Aorta (tissue), 5 donors: ENCODE measurements around the gene TMEM151B. TPM values are rescaled to one million over a fixed set of nuclear protein-coding genes. Genes with fewer than 3 reads are reported as not detected.

Source experiments
- ATAC-seq: fragments of 200-7000 bp; cut with Tn5 transposase; one replicate; pipeline ENCODE4 v1.9.1; 2022; ENCODE audit warnings: moderate library complexity; ENCODE audit not compliant: low FRiP score
- DNase-seq, 2 donors: peaks; one replicate each; pipeline ENCODE4 v3.0.0-alpha.2; 2020
- H3K27ac ChIP-seq, 2 donors: one replicate each; pipeline ENCODE4 v1.5.1; 2013; ENCODE audit warnings: low read length in 2 of 2, mild to moderate bottlenecking in 2 of 2, moderate library complexity in 2 of 2, control low read depth in 1 of 2, inconsistent platforms in 1 of 2, low read depth in 1 of 2
- H3K27me3 ChIP-seq, 2 donors: one replicate each; pipeline ENCODE4 v1.6.1; 2013; ENCODE audit warnings: control low read depth in 1 of 2, low read length in 1 of 2, mild to moderate bottlenecking in 1 of 2, moderate library complexity in 1 of 2; ENCODE audit not compliant: insufficient read depth in 2 of 2, control insufficient read depth in 1 of 2
- H3K36me3 ChIP-seq, 2 donors: one replicate each; pipeline ENCODE4 v1.6.1; 2013; ENCODE audit warnings: control low read depth in 1 of 2, low read length in 1 of 2, mild to moderate bottlenecking in 1 of 2; ENCODE audit not compliant: insufficient read depth in 2 of 2, control insufficient read depth in 1 of 2
- H3K4me1 ChIP-seq, 2 donors: one replicate each; pipeline ENCODE4 v1.6.1; 2013; ENCODE audit warnings: low read length in 2 of 2, control low read depth in 1 of 2, mild to moderate bottlenecking in 1 of 2, moderate library complexity in 1 of 2; ENCODE audit not compliant: insufficient read depth in 2 of 2, control insufficient read depth in 1 of 2
- H3K4me3 ChIP-seq, 2 donors: one replicate each; pipeline ENCODE4 v1.5.1; 2013; ENCODE audit warnings: low read length in 2 of 2, control low read depth in 1 of 2, mild to moderate bottlenecking in 1 of 2
- H3K9me3 ChIP-seq: one replicate; pipeline ENCODE4 v1.6.1; 2013; ENCODE audit warnings: mild to moderate bottlenecking, low read length; ENCODE audit not compliant: control insufficient read depth
- WGBS, 2 donors: extraction: QIAGEN DNeasy Blood & Tissue Kit; methylation state at CpG; one replicate each; pipeline ENCODE4 v1.1.7; 2013; 5-methylcytosine and 5-hydroxymethylcytosine counted together
- intact Hi-C, 2 donors: fragments of 100-400 bp; cut with DNase I; formaldehyde crosslinking; loops; one replicate each; pipeline versions ENCODE4 v1.14.2 to v1.15.0; 2022
- polyA plus RNA-seq, 2 donors: library from polyadenylated mRNA; stranded (reverse); fragments of 200-250 nt; gene quantifications; one replicate each; pipeline ENCODE4 v1.2.3, GENCODE V29; 2013
- total RNA-seq, 2 donors: library from RNA; stranded (reverse); fragmentation: NEBNext Ultra II Directional; extraction: Animal tissue kit (Norgen Biotek cat#: 25700); gene quantifications; one replicate each; pipeline ENCODE4 v1.2.1, GENCODE V29; 2021
- donor health status: healthy with polysubstance abuse.
- donor health status: Bipolar disorder and iron deficiency.
- donor health status: DM: no; HTN: no; CAD: no.
- donor health status: DM: no; HTN: no; CAD: no.
- donor health status: DM: yes; HTN: yes; CAD: no.

The TMEM151B gene
- total and polyA plus RNA-seq, 4 donors: not detected

DNA sequence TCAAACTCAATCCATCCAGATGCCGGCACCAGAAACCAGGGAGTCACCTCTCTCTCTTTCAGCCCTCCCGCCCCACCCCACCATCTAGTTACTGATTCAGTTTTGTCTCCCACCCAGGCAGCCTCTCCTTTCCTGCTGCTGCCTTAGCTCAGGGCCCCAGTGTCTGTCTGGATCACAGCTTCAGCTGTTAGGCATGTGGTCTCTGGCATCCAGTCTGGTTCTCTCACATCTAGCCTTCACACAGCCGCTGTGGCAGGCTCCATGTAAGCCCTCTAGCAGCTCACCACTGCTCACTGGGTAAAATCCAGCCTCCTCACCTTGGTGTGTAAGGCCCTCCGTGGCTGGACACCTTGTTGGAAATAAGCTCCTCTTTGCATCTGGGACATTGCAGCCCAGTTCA, 21.6 kb downstream of the TMEM151B start:
- Histone ChIP-seq H3K4me3 (no peak overlapping the region), H3K27me3 (no peaks in the 10 kb centered on the region), H3K9me3 (no peaks in the 10 kb centered on the region), H3K36me3 (no peaks in the 10 kb centered on the region), H3K27ac (no peak overlapping the region), H3K4me1 (no peaks in the 10 kb centered on the region)
- 70 to 75% methylated on average over 4 of the region's 4 CpGs for WGBS, 2 donors
- no peak for ATAC-seq
- intact Hi-C loops: no loop called here
- peak in 1 of 2 donors; percentile 57 for DNase-seq

DNA sequence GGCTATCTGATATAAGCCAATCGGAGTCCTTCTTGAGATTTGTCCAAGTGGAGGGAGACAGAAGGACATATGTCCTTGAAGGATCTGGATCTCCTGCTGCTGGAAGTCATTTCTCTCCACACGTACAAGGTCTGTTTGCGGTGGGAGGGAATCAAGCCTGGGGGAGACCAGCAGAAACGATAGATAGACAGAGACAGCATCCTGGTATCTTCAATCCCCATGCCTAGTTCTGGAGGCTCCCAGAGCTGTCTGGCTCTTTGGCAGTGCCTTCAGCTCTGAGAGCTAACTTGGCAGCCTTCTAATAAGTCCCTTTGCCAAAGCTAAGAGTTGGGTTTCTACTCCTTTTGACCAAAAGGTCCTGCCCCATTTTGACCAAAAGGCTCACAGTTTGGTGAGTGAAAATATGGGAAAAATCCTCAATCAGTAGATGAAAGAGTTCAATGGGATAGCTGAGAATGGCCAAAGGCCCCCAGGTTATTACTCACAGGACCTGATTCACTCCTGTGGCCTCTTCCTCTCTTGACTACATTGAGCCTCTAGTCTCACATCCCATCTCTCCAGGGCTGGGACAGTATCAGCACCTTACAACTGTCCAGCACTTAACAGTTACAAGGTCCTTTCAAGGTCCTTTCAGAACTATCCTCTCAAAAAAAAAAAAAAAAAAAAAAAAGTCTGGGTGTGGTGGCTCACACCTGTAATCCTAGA, 22.6 kb downstream of the TMEM151B start:
- no peaks in the 10 kb centered on the region for H3K27me3 ChIP-seq
- H3K9me3 ChIP-seq: no peaks in the 10 kb centered on the region
- H3K27ac ChIP-seq: no peak overlapping the region
- no peaks in the 10 kb centered on the region for H3K36me3 ChIP-seq
- peak in 1 of 2 donors; percentile 12 for DNase-seq
- WGBS, 2 donors: 71 to 78% methylated on average over 4 of the region's 4 CpGs
- H3K4me3 ChIP-seq: no peak overlapping the region
- no peaks in the 10 kb centered on the region for H3K4me1 ChIP-seq
- ATAC-seq: no peak
- intact Hi-C loops: no loop called here

DNA sequence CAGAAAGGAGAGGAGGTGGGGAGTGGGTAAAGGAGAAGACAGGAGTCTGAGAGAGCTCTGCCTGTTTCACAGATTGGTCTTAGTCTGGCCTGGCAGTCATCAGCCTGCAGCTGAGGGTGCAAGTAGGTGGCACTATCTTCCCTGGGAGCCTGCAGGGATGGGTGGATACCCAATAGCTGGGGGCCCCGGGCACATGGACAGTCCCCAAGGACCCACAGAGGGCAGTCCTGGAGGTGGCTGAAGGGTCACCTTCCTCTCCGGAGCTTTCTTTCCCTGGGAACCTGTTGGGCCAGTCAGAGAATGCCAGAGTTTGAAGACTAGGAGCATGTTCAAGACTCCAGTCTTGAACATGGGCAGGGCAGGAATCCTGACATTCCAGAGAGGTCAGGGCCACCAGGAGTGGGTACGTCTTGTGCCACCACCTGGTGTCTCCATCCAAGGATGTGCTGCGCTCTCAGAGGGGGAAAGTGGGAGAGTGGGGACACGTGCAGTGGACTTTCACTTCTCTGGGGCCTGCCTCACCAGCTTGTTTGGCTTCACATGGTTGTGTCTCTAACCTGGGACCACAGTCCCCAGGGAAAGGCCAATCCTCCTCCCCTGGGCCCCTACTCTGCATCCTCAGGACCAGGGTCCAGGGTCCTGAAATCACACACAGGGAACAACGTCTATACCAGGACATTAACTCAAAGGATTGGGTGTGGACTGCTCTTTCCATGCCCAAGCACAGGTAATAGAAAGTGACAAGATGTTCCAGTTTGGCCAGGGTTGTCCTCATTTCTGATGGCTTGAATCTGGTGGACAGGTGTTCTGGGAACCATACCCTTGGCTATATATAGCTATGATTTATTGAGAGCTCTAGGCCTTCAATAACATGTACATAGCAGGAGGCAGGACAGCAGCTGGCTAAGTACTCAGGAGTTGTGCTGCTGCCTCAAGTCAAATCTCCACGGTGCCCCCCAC, 24.9 kb downstream of the TMEM151B start:
- intact Hi-C loops: no loop called here
- Histone ChIP-seq H3K4me3 (no peak overlapping the region), H3K27me3 (no peaks in the 10 kb centered on the region), H3K4me1 (no peaks in the 10 kb centered on the region), H3K36me3 (no peaks in the 10 kb centered on the region), H3K27ac (no peak overlapping the region), H3K9me3 (no peaks in the 10 kb centered on the region)
- ATAC-seq: no peak
- DNase-seq: peak in 1 of 2 donors; percentile 37
- WGBS, 2 donors: 69 to 74% methylated on average over 7 of the region's 7 CpGs

DNA sequence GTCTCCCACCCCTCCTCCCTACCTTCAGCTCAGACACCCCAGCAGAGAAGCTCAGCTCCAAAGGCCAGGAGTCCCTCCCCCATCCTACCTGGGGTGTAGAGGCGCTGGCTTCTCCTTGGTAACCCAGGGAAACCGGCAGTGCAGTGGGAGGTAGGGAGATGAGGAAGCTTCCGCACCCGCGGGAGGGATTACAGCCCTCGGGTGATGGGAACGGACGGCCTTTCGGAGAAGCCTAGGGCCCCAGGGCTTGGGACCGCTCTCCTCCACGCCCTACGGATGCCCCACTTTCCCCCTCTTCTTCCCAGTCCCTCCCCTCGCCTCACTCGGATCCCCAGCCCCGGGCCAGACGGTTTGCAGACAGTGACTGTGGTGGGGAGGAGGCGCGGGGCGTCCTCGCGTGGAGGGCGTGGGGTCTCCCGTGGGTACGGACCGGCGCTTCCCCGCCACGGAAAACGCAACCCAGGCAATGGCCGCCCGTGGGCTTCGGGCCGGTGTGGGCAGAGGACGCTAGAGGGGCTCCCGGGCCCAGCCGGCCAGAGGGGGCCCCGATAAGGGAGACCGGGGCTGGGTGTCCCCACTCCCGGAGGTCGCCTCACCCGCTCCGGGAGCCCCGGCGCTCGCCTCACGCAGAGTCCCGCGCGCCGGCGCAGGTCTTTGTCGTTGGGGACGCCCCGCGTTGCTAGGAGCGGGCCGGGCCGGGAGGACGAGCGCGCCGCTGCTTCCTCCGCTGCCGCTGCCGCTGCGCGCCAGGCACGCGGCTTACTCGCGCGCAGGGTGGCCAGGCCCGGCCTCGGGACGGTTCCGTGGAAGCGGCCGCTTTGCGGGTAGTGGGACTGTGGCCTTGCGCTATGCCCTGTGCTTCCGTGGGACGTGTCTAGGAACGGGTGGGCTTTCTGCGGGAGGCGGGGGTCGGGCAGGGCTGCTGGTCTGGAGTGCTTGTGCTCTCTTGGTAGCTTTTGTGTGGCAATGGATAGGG, 27.1 kb downstream of the TMEM151B start:
- H3K27ac ChIP-seq: no peak overlapping the region
- intact Hi-C loops: no loop called here
- peak in 1 of 2 donors; percentile 80 for DNase-seq

DNA sequence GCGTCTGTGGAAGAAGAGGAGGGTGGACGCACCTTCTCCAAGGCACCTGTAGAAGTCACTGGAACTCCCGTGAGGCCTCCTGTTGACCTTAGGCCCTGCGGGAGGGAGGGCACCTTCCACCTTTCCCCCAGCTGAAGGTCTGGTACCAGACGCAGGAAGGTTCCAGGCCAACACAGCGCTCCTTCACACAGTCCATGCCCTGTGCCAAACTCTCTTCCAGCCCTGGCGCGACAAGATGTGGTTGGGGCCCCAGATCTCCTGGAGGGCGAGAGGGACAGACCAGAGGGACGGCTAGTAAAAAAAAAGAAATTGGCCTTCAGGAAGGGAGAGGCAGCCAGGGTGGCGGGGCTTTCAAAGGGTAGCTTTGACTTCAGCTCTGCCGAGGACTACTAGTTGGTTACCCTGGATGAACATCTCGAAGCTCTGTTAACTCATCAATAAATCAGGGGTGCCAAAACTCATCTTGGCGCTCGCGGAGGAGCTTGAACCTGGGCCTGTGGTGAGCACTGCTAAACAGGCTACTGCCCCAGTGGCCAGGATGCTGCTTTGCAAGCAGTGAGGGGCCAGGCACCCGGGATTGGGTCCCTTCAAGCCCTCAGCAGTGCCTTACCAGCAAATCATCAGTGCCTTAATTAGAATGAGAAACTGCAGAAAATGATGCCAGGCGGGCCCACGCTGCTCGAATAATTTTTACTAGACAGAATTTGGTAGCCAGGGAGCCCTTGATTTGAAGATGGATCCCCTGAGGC, 28.0 kb downstream of the TMEM151B start:
- intact Hi-C loops: no loop called here
- Histone ChIP-seq H3K36me3 (peaks cover 0 to 2% of the 10 kb centered on the region in 2 donors), H3K4me3 (no peak overlapping the region), H3K9me3 (no peaks in the 10 kb centered on the region), H3K4me1 (no peaks in the 10 kb centered on the region), H3K27me3 (no peaks in the 10 kb centered on the region), H3K27ac (no peak overlapping the region)
- no peak for ATAC-seq
- peak in 1 of 2 donors; percentile 57 for DNase-seq
- 28 to 31% methylated on average over 20 of the region's 20 CpGs for WGBS, 2 donors

More for the DNA sequence above, 27.1 kb downstream of the TMEM151B start:
- H3K36me3 ChIP-seq: peaks cover 0 to 2% of the 10 kb centered on the region in 2 donors
- ATAC-seq: peak; percentile 59
- no peaks in the 10 kb centered on the region for H3K27me3 ChIP-seq
- WGBS, 2 donors: 0 to 1% methylated on average over 62 to 86 of the region's 86 CpGs
- no peak overlapping the region for H3K4me3 ChIP-seq
- H3K9me3 ChIP-seq: no peaks in the 10 kb centered on the region
- H3K4me1 ChIP-seq: no peaks in the 10 kb centered on the region

DNA sequence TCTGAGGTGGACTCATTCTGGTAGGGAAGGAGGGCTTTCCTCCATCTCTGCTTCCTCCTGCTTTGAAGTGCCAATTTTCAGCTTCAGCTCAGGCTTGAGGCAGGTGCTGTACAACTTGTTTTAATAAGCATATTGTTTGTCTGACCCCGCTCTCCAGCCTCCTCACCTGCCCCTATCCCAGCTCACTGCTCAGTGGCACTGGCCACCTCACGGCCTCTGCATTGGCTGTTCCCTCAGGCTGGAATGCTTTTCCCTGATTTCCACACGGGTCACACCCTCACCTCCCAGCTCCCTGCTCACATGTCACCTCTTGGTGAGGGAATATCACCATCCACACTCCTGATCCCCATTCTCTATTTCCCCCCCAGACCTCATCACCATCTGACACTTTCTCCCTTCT, 28.6 kb downstream of the TMEM151B start:
- Histone ChIP-seq H3K4me3 (no peak overlapping the region), H3K27me3 (no peaks in the 10 kb centered on the region), H3K27ac (no peak overlapping the region), H3K36me3 (peaks cover 0 to 2% of the 10 kb centered on the region in 2 donors), H3K9me3 (no peaks in the 10 kb centered on the region), H3K4me1 (no peaks in the 10 kb centered on the region)
- ATAC-seq (no peak), DNase-seq (peak in 1 of 2 donors; percentile 44)
- WGBS, 2 donors: 86 to 87% methylated on average over 3 of the region's 3 CpGs
- intact Hi-C loops: no loop called here

DNA sequence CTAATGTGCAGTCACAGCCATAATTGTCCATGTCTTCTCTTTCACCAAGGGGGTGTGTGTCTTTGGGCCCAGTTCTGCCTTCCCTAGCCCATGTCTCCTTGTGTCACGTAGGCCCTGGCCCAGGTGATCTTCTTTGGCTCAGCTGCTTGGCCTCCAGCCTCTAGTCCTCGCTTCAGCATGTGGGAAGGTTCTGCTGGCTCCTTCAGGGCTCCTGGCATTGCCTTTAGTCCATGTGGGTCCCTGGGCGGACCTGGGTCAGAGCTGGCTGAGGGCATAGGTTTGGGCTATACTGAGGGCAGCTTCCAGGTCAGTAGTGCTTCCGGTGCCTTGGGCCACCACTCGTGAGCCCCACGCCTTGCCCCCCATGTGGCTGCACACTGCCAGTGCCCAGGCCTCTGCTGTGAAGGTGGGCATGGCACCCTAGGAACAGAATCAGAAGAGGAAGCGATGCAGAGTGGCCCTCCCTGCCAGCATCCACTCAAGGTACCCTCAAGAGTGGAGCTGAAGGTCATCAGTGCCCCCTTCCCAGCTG, 30.1 kb downstream of the TMEM151B start:
- DNase-seq: peak in 1 of 2 donors; percentile 44
- H3K9me3 ChIP-seq: no peaks in the 10 kb centered on the region
- intact Hi-C loops: loop anchor here in 1 of 2 donors (5.0 kb wide), 1 partner anchor 33 kb away; the partner anchor contains the start of gene NFKBIE
- H3K4me3 ChIP-seq: no peak overlapping the region
- WGBS, 2 donors: 84 to 89% methylated on average over 7 of the region's 7 CpGs
- H3K4me1 ChIP-seq: no peaks in the 10 kb centered on the region
- H3K36me3 ChIP-seq: peaks cover under 1 to 2% of the 10 kb centered on the region in 2 donors
- H3K27me3 ChIP-seq: no peaks in the 10 kb centered on the region
- no peak for ATAC-seq
- no peak overlapping the region for H3K27ac ChIP-seq
